GM23338 (cell line): ENCODE results near the gene ABCF2.

Experiments used
- CREB1 ChIP-seq: fragments of 250-450 bp; sonication (Bioruptor Pico); IDR thresholded peaks from 2 replicates; pipeline ENCODE4 v1.5.0; 2020; ENCODE audit warnings: low read depth, mild to moderate bottlenecking, moderate library complexity
- CTCF ChIP-seq, 2 experiments: fragments of 200-600 bp in 1 of 2; sonication (generic) in 1 of 2; conservative IDR thresholded peaks; 2 replicates each; pipeline versions ENCODE4 v1.5.1 to v1.6.1; 2016 to 2017; ENCODE audit warnings: antibody characterized with exemption in 2 of 2, low read depth in 2 of 2, mild to moderate bottlenecking in 2 of 2, moderate library complexity in 1 of 2
- ETS1 ChIP-seq: IDR thresholded peaks from 2 replicates; pipeline ENCODE4 v1.6.1; 2016; ENCODE audit warnings: antibody characterized with exemption
- EZH2 ChIP-seq: fragments of 200-600 bp; sonication (generic); IDR thresholded peaks from one replicate; pipeline ENCODE4 v1.8.0; 2017; ENCODE audit warnings: antibody characterized with exemption, mild to moderate bottlenecking, low read depth; ENCODE audit not compliant: unreplicated experiment
- EZH2phosphoT487 ChIP-seq: fragments of 200-600 bp; sonication (generic); IDR thresholded peaks from one replicate; pipeline ENCODE4 v1.8.1; 2018; ENCODE audit warnings: antibody characterized with exemption; ENCODE audit not compliant: unreplicated experiment
- JUNB ChIP-seq: IDR thresholded peaks from one replicate; pipeline ENCODE4 v1.6.1; 2016; ENCODE audit warnings: antibody characterized with exemption; ENCODE audit not compliant: unreplicated experiment
- NANOG ChIP-seq: IDR thresholded peaks from 2 replicates; pipeline ENCODE4 v1.6.1; 2016; ENCODE audit warnings: antibody characterized with exemption, borderline replicate concordance
- POLR2AphosphoS5 ChIP-seq: IDR thresholded peaks from 2 replicates; pipeline ENCODE4 v1.6.1; 2016; ENCODE audit warnings: antibody characterized with exemption, low read depth
- REST ChIP-seq: IDR thresholded peaks from one replicate; pipeline ENCODE4 v1.6.1; 2018; ENCODE audit warnings: antibody characterized with exemption; ENCODE audit not compliant: unreplicated experiment
- STAT1 ChIP-seq: IDR thresholded peaks from one replicate; pipeline ENCODE4 v1.6.1; 2016; ENCODE audit warnings: antibody characterized with exemption; ENCODE audit not compliant: unreplicated experiment
- ZNF331 ChIP-seq: fragments of 250-450 bp; sonication (Bioruptor Pico); IDR thresholded peaks from 2 replicates; pipeline ENCODE4 v1.5.0; 2020; ENCODE audit warnings: low read depth, mild to moderate bottlenecking, moderate library complexity

GRCh38 chr7:151243408-151244195 lies 16.6 kb upstream of the ABCF2 start:
- TF ChIP-seq CTCF (conservative IDR thresholded peaks at IDR 0.05; ENCODE audit: low read depth in 2 of 2) (no peak), EZH2 (no peak), POLR2AphosphoS5 (no peak), ZNF331 (CRISPR knock-in tag) (no peak), EZH2phosphoT487 (no peak), STAT1 (no peak), ETS1 (no peak), CREB1 (CRISPR knock-in tag) (no peak), REST (no peak), NANOG (no peak), JUNB (no peak)
